Measurements from ENCODE around the gene ANKMY2. TPM values are rescaled to one million over a fixed set of nuclear protein-coding genes. Genes with fewer than 3 reads are reported as not detected.

ANKMY2 gene
- total RNA-seq, 1 experiment from 2014 or later: 34.5 TPM

- H3K9me3 ChIP-seq: no peaks in the 10 kb centered on the region
- CTCF ChIA-PET: no interaction called here
- Mint-ChIP-seq H3K4me1 (ENCODE audit: low read depth, unreplicated experiment) (peaks cover 40% of the 10 kb centered on the region), H3K27ac (ENCODE audit: unreplicated experiment) (no peak overlapping the region), H3K4me3 (ENCODE audit: unreplicated experiment) (no peak overlapping the region), H3K27me3 (ENCODE audit: insufficient read depth, unreplicated experiment) (no peaks in the 10 kb centered on the region), H3K9me3 (ENCODE audit: unreplicated experiment) (no peaks in the 10 kb centered on the region), H3K36me3 (ENCODE audit: insufficient read depth, unreplicated experiment) (peaks cover 23% of the 10 kb centered on the region)
- peaks cover 64% of the 10 kb centered on the region for H3K4me1 ChIP-seq
- intact Hi-C loops (cut with micrococcal nuclease; ENCODE audit: unreplicated experiment): loop anchor here (1.0 kb wide), 1 partner anchor 8 kb away; no protein-coding TSS in a partner anchor
- no peak overlapping the region for H3K4me3 ChIP-seq (ENCODE audit: low read depth, low read length)
- H3K27me3 ChIP-seq (replicated peaks; ENCODE audit: control insufficient read depth, insufficient read depth, low read length): no peaks in the 10 kb centered on the region
- no peak for DNase-seq
- POLR2A ChIA-PET: no interaction called here
- BruUV-seq (replicated peaks): no TSS peak
- H3K36me3 ChIP-seq (ENCODE audit: control insufficient read depth, insufficient read depth, low read length): no peaks in the 10 kb centered on the region
- no peak for TF ChIP-seq CTCF (IDR thresholded peaks at IDR 0.05; ENCODE audit: insufficient read depth in 1 of 2, low read depth in 1 of 2, low read length in 1 of 2, severe bottlenecking in 1 of 2, unreplicated experiment in 1 of 2)
Measured at GRCh38 chr7:16650266-16650665, 4.7 kb upstream of the ANKMY2 start.

GRCh38 chr7:16649196-16649595, 3.6 kb upstream of the ANKMY2 start:
- intact Hi-C loops (cut with micrococcal nuclease; ENCODE audit: unreplicated experiment): loop anchor here (5.0 kb wide), 1 partner anchor 227 kb away; the partner anchor contains the start of gene CRPPA
- Histone ChIP-seq H3K4me1 (peaks cover 61% of the 10 kb centered on the region), H3K36me3 (ENCODE audit: control insufficient read depth, insufficient read depth, low read length) (no peaks in the 10 kb centered on the region), H3K27me3 (replicated peaks; ENCODE audit: control insufficient read depth, insufficient read depth, low read length) (no peaks in the 10 kb centered on the region), H3K4me3 (ENCODE audit: low read depth, low read length) (no peak overlapping the region), H3K9me3 (no peaks in the 10 kb centered on the region)
- CTCF ChIA-PET: no interaction called here
- Mint-ChIP-seq H3K4me1 (ENCODE audit: low read depth, unreplicated experiment) (peaks cover 39% of the 10 kb centered on the region), H3K27me3 (ENCODE audit: insufficient read depth, unreplicated experiment) (no peaks in the 10 kb centered on the region), H3K9me3 (ENCODE audit: unreplicated experiment) (no peaks in the 10 kb centered on the region), H3K36me3 (ENCODE audit: insufficient read depth, unreplicated experiment) (peaks cover 34% of the 10 kb centered on the region), H3K4me3 (ENCODE audit: unreplicated experiment) (peak overlapping the region; percentile 98), H3K27ac (ENCODE audit: unreplicated experiment) (no peak overlapping the region)
- DNase-seq: no peak
- TF ChIP-seq CTCF (IDR thresholded peaks at IDR 0.05; ENCODE audit: insufficient read depth in 1 of 2, low read depth in 1 of 2, low read length in 1 of 2, severe bottlenecking in 1 of 2, unreplicated experiment in 1 of 2): no peak
- BruUV-seq (replicated peaks): no TSS peak
- POLR2A ChIA-PET: no interaction called here

- no peaks in the 10 kb centered on the region for H3K27me3 ChIP-seq (replicated peaks; ENCODE audit: control insufficient read depth, insufficient read depth, low read length)
- H3K4me3 Mint-ChIP-seq (ENCODE audit: unreplicated experiment): peak overlapping the region; percentile 98
- no peaks in the 10 kb centered on the region for H3K9me3 ChIP-seq
- H3K4me1 ChIP-seq: peaks cover 61% of the 10 kb centered on the region
- peaks cover 40% of the 10 kb centered on the region for H3K36me3 Mint-ChIP-seq (ENCODE audit: insufficient read depth, unreplicated experiment)
- BruUV-seq (replicated peaks): no TSS peak
- no peak for TF ChIP-seq CTCF (IDR thresholded peaks at IDR 0.05; ENCODE audit: insufficient read depth in 1 of 2, low read depth in 1 of 2, low read length in 1 of 2, severe bottlenecking in 1 of 2, unreplicated experiment in 1 of 2)
- intact Hi-C loops (cut with micrococcal nuclease; ENCODE audit: unreplicated experiment): loop anchor here (5.0 kb wide), 1 partner anchor 226 kb away; the partner anchor contains the start of gene CRPPA
- no peaks in the 10 kb centered on the region for H3K27me3 Mint-ChIP-seq (ENCODE audit: insufficient read depth, unreplicated experiment)
- H3K27ac Mint-ChIP-seq (ENCODE audit: unreplicated experiment): peak overlapping the region; percentile 14
- H3K4me3 ChIP-seq (ENCODE audit: low read depth, low read length): no peak overlapping the region
- ChIA-PET CTCF (no interaction called here), POLR2A (interaction anchor here (0.6 kb wide), 1 partner anchor 13 kb away, joined by 4 read pairs; no protein-coding TSS in a partner anchor)
- peak in 1 of 2 experiments; percentile 40 for DNase-seq
- H3K9me3 Mint-ChIP-seq (ENCODE audit: unreplicated experiment): no peaks in the 10 kb centered on the region
- no peaks in the 10 kb centered on the region for H3K36me3 ChIP-seq (ENCODE audit: control insufficient read depth, insufficient read depth, low read length)
- H3K4me1 Mint-ChIP-seq (ENCODE audit: low read depth, unreplicated experiment): peaks cover 44% of the 10 kb centered on the region
Measured at GRCh38 chr7:16648551-16648950, 3.0 kb upstream of the ANKMY2 start.
